A549 (cell line): ENCODE data around the gene CAMTA1.

ENCODE experiments used
- TF ChIP-seq, protein P1 (sequence below): fragments of 200-600 bp; sonication (generic); IDR thresholded peaks from 2 replicates; pipeline ENCODE4 v1.6.1; 2016; ENCODE audit warnings: antibody characterized with exemption, mild to moderate bottlenecking, moderate library complexity
- TF ChIP-seq, protein P2 (sequence below): fragments of >200 bp; sonication (Bioruptor Twin); formaldehyde crosslinking; IDR thresholded peaks from 3 replicates; pipeline ENCODE4 v1.5.1; 2016

DNA sequence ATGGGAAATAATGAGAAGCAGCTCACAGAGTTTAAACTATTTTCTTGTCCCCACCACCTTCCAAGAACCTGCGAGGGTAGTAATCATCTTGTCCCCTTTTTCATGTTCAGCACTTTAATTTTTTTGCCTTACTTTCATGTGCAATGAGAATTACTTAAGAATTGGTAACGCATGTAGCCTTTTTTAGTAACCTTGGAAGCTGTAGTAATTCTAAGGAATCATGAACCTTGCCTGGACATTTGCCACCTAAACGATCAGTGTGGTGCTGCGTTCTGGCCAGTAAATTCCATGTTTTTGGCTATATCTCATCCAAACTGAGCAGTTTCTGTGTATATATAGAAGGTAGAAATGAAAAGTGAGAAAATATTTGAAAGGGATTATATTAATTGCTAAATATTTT is 981.9 kb downstream of the CAMTA1 start:
- TF ChIP-seq, protein P1, sequence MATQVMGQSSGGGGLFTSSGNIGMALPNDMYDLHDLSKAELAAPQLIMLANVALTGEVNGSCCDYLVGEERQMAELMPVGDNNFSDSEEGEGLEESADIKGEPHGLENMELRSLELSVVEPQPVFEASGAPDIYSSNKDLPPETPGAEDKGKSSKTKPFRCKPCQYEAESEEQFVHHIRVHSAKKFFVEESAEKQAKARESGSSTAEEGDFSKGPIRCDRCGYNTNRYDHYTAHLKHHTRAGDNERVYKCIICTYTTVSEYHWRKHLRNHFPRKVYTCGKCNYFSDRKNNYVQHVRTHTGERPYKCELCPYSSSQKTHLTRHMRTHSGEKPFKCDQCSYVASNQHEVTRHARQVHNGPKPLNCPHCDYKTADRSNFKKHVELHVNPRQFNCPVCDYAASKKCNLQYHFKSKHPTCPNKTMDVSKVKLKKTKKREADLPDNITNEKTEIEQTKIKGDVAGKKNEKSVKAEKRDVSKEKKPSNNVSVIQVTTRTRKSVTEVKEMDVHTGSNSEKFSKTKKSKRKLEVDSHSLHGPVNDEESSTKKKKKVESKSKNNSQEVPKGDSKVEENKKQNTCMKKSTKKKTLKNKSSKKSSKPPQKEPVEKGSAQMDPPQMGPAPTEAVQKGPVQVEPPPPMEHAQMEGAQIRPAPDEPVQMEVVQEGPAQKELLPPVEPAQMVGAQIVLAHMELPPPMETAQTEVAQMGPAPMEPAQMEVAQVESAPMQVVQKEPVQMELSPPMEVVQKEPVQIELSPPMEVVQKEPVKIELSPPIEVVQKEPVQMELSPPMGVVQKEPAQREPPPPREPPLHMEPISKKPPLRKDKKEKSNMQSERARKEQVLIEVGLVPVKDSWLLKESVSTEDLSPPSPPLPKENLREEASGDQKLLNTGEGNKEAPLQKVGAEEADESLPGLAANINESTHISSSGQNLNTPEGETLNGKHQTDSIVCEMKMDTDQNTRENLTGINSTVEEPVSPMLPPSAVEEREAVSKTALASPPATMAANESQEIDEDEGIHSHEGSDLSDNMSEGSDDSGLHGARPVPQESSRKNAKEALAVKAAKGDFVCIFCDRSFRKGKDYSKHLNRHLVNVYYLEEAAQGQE, result no peak
- TF ChIP-seq, protein P2, sequence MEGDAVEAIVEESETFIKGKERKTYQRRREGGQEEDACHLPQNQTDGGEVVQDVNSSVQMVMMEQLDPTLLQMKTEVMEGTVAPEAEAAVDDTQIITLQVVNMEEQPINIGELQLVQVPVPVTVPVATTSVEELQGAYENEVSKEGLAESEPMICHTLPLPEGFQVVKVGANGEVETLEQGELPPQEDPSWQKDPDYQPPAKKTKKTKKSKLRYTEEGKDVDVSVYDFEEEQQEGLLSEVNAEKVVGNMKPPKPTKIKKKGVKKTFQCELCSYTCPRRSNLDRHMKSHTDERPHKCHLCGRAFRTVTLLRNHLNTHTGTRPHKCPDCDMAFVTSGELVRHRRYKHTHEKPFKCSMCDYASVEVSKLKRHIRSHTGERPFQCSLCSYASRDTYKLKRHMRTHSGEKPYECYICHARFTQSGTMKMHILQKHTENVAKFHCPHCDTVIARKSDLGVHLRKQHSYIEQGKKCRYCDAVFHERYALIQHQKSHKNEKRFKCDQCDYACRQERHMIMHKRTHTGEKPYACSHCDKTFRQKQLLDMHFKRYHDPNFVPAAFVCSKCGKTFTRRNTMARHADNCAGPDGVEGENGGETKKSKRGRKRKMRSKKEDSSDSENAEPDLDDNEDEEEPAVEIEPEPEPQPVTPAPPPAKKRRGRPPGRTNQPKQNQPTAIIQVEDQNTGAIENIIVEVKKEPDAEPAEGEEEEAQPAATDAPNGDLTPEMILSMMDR, result no peak
